SHP77 (cell line): ENCODE measurements around the gene DAPK1.

Experiments
- DNase-seq, 2 experiments: peaks; one replicate each; lab custom pipeline; 2025; lab: John Stamatoyannopoulos, UW

DAPK1 gene

DNA sequence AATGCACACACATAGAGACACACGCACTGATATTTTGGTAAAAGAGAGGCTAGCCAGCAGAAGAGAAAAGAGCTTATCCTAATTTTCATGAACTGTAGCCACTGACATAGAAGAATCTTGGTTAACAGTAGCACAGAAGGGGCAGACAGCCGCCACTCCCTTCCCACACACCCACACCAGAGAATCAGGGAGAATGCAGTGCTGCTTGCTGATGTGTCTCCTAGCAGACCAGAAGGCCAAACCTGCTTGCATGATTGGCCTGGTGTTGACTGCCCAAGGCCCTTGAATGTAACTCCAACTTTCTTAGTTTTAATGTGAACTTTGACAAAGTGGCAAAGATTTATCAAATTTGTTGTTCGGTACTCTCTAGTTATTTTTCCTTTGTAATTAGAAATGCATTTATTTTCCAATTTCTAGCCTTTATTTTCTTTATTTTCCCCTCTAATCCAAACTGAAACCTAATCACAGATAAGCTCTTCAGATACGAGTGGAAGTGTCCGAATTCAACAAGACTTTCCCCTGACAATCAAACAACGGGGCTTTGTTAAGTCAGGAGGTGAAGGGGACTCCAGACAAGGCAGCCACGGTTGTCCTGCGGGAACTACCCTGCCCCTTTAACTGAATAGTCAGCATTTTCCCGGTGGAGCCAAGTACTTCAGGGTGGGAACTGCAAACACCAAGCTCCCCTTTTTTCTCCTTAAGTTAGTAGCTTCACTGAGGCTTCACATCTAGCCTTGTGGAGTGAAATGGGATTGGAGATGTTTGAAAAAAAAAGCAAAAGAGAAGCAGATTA, 146.3 kb downstream of the DAPK1 start:
- DNase-seq, result no peak

- no peak for DNase-seq
Measured at GRCh38 chr9:87644659-87645058, 147.0 kb downstream of the DAPK1 start.

DNA sequence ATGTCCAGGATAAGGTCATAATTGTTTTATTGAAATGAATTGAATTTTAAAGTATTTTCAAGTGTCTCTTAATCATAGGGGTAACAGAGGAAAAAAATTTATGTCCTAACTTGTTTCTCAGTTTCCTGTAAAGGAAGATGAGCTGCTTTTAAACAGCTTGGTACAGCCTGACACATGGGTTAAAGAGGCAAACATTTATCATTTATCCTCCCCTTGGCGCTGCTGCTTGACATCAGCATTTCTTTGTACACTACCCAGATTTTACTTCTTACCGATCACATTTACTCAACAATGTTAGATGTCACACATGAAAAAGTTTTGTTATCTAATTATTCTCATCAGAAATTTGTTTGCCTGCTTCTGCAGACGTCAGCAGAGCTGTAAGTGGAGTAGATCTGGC, 148.9 kb downstream of the DAPK1 start:
- no peak for DNase-seq

DNA sequence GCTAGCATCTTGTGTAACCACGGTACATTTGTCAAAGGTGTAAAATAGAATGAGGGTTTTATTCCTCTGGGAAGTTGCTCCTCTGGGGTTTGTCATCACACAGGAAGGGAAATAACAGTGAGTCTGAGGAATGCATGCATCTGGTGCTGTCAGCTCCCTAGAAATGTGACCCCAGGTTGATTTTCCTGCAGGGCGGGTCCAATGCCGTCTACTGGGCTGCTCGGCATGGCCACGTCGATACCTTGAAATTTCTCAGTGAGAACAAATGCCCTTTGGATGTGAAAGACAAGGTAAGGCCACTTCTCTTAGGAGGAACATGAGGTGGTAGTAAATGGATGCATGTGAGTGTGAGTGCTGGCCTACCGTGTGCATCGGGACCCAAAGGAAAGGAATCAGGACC, 149.4 kb downstream of the DAPK1 start:
- DNase-seq, result no peak

GRCh38 chr9:87648606-87649005, 150.9 kb downstream of the DAPK1 start:
- DNase-seq, result no peak

DNA sequence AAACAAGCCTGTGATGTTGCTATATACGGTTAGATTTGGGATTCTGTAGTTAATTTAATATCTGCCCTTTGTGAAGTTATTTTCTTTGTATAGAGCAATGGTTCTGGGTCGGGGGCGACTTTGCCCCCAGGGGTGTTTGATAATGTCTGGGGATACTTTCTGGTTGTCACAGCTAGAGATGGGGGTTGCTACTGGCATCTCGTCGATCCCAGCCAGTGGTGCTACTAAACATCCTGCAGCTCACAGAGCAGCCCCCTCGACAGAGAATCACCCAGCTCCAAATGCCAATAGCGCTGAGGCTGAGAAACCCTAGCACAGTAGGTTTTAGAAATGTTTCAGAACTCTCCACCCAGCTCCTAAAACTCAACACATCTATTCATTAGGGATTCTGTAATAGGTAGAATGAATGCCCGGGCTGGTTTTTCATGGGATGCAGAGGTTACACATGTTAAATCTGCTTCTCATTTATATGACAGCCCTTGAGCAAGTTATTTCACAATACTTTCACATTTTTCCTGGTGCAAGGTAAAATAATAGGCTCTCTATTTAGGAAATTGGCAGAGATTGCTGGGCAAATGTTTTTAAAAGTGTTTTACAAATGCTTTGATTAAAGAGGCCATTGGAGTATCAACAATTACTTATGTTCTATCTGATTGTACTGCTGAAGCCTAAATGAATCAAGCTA, 153.1 kb downstream of the DAPK1 start:
- DNase-seq, result no peak

GRCh38 chr9:87651431-87651830, 153.8 kb downstream of the DAPK1 start:
- DNase-seq, result no peak

DNA sequence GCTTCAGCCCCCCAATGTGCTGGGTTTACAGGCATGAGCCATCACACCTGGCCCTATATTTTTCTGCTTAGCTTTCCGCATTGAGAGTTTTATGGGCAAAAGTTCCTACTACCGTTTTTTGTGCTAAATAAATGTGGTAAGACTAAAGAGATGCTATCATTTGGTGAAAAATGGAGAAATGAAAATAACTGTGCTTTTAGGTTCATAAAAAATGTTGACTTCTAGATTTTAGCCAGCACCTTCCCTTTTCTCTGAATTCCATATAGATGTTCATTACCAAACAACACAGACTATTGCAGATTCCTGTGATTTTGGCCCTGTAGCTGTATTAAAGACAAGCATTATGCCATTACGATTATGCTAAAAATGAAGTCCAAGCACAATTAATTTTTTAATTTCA, 156.3 kb downstream of the DAPK1 start:
- no peak for DNase-seq

- no peak for DNase-seq
Measured at GRCh38 chr9:87655731-87656130, 158.1 kb downstream of the DAPK1 start.

GRCh38 chr9:87656485-87656884, 158.8 kb downstream of the DAPK1 start:
- no peak for DNase-seq

GRCh38 chr9:87657190-87657589, 159.5 kb downstream of the DAPK1 start:
- no peak for DNase-seq

GRCh38 chr9:87657893-87658292, 160.2 kb downstream of the DAPK1 start:
- no peak for DNase-seq

DNA sequence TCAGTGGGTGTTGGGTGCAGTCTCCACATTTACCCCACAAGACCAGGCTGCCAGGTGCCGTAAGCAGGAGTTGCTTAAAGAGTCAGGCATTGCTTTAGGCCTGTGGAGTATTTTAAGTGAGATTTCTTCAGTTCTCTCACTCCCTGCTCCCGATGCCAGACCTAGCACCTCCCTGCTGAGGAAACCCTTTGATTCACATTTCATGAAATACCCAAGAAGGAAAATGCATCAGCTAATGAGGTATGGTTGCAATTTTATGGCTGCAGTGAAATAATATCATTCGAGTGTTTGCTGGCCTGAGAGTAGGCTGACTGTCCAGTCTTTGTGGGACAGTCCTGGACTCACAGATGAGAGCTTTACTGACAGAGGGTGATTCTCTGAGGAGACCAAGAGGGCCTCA, 160.8 kb downstream of the DAPK1 start:
- no peak for DNase-seq

DNA sequence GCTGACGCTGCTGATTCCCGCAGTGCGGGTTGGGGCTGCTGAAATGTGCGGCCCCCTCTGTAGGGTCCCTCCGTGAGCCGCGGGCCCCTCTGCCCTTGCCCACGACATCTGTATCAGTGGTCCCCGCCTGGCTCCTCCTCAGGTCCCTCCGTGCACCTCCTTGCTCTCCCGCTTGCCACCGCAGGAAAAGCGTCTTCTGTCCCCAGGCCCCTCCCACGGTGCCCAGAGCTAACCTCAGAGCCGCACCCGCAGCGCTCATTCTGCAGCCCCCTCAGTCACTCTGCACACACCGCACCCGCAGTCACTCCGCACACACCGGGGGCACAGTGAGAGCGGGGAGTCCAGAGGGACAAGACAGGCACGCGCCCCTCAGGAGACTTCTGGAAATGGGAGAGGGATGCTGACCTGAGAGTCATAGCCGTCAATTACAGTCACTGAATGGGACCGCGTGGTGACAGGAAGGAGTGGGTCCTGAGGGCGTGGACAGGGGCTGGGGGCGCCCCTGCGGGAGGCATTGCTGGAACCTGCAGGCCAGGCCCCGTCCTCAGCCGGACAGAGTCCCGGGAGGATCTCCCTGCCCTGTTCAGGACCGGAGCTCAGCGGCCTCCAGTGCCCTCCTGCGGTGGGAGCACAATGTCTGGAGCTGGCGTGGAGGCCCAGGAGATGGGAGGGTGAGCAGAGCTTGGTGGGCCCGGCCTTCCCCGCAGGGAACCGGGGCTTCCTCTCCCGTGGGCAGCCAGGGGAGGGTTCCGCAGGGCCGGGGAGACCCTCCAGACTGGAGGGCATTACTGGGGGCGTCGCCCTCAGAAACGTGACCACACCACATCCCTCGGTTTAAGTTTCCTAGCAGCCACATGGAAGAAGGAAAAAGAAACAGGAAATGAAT, 162.1 kb downstream of the DAPK1 start:
- DNase-seq, result no peak

DNA sequence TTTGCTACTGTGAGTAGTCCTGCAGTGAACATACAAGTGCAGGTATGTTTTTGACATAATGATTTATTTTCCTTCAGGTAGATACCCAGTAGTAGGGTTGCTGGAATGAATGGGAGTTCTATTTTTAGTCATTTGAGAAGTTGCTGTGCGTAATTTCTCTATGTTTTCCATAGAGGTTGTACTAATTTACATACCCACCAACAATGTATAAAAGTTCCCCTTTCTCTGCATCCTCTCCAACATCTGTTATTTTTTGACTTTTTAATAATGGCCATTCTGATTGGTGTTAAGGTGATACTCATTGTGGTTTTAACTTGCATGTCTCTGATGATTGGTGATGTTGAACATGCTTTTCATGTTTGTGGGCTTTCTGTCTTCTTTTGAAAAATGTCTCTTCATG, 163.6 kb downstream of the DAPK1 start:
- no peak for DNase-seq

DNA sequence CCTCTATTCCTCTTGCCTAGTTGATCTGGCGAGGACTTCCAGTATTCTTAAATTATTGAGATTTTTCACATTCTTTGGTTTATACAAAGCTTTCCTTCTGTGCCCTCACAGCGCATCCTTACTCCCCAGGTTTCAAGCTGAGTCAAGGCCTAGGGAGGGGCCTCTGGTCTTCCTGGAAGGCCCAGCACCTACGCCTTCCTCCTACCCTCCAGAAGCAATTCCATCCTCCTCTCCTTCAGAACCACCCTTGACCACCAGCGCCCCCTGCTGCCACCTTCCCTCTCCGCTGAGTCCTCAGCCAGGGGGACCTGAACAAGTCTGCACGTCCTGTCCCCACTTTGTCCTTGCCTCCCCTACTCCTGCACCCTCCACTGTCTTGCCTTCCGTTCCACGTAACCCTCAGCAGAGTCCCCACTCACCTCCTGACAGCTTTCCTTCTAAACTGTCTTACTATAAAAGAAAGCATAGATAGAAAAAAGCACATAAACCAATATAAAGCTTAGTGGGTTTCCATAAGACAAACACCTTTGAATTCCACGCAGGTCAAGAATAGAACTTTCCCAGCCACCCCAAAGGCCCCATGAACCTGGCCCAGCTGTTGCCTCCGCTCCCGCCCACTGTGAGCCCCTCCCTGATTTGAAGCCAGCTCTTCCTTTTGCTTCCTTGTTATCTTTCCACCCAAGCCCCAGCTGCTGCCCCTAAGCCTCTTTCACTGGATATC, 165.3 kb downstream of the DAPK1 start:
- peak in 1 of 2 experiments; percentile 4 for DNase-seq

GRCh38 chr9:87663556-87663955, 165.9 kb downstream of the DAPK1 start:
- no peak for DNase-seq

GRCh38 chr9:87664153-87665060, 166.7 kb downstream of the DAPK1 start:
- DNase-seq, result no peak

DNA sequence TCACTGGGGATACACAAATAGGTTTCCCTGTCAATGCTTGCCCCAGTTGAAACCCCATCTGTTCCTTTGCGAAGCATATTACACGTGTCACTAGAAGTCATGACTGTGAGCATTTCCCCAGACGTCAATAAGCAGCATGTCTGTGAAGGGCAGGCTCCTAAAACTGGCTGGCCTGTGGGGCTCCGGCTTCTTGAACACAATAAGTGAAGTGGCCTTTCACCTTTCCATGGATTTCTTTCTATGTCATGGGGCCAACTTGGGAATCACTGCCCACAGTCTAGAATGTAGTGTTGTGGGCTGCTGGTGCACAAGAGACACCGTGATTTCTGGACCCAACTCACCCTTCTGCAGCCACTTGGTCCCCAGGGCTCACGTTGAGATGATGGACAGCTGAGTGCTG, 167.8 kb downstream of the DAPK1 start:
- no peak for DNase-seq

GRCh38 chr9:87667164-87667738, 169.6 kb downstream of the DAPK1 start:
- DNase-seq, result no peak

GRCh38 chr9:87668222-87668621, 170.6 kb downstream of the DAPK1 start:
- no peak for DNase-seq
